GM21723 (cell line): Measurements from ENCODE around the gene SAMD9.
"Not testable (repeated sequence)": the region's sequence is repeated elsewhere in the genome, so short reads cannot be mapped to it uniquely, and the experiment has no call there.

ENCODE experiments used
- ATAC-seq: cut with Tn5 transposase; IDR thresholded peaks from one replicate; pipeline ENCODE4 v1.9.1; 2021; ENCODE audit warnings: mild to moderate bottlenecking, moderate library complexity; ENCODE audit not compliant: unreplicated experiment

SAMD9 gene

GRCh38 chr7:93120592-93121549 is 3.1 kb upstream of the SAMD9 start:
- ATAC-seq = no peak

DNA sequence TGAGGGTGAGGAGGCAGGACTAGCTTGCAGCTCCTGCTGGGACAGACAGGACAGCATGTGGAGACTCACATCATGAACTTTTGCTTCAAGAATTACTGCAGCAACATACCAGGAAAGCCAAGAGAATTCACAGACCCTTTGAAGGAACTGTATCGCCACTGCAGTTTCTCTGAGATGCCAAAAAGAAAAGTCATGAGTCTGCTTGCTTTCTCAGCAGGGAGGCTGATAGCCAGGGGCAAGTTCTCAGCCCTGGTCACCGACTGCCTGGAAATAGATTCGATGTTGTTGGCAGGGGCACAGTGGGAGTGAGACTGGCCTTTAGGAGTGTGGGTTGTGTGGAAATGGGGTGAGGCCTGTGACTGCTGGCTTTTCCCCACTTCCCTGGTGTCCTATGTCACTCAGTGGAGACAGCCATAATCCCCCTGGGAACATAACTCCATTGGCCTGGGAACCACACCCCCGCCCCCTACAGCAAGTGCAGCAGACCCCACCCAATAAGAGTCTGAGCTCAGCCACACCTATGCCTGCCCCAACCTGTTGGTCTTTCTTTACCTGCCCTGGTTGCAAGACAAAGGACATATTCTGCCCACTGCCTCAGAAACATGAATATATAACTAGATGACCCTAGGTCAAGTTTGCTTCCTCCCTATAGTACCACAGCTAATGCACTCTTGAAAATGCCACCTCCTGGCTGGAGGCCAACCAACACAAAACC is 1.6 kb upstream of the SAMD9 start:
- no peak for ATAC-seq

DNA sequence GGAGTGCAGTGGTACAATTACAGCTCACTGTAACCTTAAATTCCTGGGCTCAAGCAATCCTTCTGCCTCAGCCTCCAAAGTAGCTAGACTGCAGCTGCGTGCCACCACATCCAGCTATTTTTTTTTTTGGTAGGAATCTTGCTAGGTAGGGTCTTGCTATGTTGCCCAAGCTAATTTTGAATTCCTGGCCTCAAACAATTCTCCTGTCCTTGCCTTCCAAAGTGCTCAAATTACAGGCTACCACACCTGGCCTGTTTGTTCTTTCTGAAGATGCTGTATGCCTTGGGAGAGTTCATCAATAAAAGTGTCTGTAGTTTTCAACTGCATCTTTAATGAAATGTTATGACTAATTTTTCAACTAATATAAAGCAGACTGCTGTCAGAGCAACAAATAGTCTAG is 452 bp downstream of the SAMD9 start:
- peak; percentile 40 for ATAC-seq

GRCh38 chr7:93115796-93116195 is 2.0 kb downstream of the SAMD9 start:
- ATAC-seq = no peak

DNA sequence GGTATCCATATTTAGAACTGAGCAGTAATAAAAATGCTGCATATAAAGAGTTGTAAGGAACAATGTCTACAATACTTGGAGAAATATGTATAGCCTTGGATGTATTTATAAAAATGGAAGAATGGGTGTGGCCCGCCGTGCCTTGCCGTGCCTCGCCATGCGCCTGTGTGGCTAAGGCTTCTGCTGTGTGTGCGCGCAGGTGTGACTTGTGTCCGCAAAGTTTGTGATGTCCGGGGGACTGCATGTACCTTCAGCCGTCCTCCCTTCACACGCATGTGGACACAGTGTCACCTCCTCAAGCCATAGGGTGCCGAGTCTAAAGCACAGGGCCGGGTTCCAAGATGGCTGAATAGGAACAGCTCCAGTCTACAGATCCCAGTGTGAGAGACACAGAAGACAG is 9.8 kb downstream of the SAMD9 start:
- no peak for ATAC-seq

DNA sequence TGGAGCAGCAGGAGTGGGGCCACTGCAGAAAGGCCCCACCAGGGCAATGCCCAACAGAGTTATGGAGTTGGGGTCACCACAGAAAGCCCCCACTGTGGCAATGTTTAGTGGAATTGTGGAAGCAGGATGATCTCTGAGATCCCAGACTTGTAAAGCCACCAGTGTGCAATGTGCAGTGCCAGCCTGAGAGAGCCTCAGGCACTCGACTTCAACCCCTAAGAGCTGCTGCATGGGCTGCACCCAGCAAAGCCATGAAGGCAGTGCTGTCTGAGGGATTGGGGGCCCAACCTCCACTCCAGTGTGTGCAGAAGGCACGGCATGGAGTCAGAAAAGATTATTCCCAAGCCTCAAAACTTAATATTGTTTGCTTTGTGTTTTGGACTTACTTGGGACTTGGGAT is 20.4 kb downstream of the SAMD9 start:
- ATAC-seq = no peak

DNA sequence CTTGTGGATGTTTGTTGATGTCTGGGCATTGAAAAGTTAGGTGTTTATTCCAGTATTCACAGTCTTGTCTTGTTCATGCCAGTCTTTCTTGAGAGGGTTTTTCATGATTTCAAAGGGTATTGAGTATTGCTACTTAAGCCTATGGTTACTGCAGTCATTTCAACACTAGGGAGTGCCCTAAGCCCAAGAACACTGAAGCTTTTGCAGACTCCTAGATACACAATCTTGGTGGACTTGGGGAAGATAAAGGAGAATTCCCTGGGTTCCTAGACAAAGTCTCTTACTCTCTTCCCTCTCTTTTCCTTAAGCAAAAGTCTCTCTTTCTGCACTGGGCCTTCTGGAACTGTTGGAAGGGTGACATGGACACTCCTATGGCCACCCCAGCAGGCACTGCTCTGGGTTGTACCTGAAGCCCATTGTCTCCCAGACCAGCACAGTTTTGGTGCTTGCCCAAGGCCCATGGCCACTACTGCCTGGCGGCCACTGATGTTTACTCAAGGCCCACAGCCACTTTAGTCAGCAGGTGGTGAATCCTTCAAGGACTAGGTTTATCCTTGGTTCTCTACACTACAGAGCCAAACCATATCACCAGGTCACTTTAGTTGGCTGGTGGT is 24.9 kb downstream of the SAMD9 start:
- peak; percentile 84 for ATAC-seq

DNA sequence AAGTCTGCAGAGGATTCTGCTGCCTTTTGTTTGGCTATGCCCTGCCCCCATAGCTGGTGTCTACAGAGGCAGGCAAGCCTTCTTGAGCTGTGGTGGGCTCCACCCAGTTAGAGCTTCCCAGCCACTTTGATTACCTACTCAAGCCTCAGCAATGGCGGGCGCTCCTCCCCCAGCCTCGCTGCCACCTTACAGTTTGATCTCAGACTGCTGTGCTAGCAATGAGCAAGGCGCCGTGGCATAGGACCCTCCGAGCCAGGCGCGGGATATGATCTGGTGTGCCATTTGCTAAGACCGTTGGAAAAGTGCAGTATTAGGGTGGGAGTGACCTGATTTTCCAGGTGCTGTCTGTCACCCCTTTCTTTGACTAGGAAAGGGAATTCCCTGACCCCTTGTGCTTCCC is 44.4 kb downstream of the SAMD9 start:
- ATAC-seq = not testable (repeated sequence)

GRCh38 chr7:93062599-93062998 is 55.2 kb downstream of the SAMD9 start:
- no peak for ATAC-seq

DNA sequence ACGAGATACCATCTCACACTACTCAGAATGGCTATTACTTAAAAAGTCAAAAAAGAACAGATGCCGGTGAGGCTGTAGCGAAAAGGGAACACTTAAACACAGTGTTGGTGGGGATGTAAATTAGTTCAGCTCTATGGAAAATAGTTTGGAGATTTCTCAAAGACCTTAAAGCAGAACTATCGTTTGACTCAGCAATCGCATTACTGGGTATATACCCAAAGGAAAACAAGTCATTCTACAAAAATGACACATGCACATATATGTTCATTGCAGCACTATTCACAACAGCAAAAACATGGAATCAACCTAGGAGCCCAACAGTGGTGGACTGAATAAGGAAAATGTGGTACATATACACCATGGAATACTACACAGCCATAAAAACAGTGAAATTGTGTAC is 56.9 kb downstream of the SAMD9 start:
- no peak for ATAC-seq

GRCh38 chr7:93060025-93060424 is 57.8 kb downstream of the SAMD9 start:
- ATAC-seq = no peak

DNA sequence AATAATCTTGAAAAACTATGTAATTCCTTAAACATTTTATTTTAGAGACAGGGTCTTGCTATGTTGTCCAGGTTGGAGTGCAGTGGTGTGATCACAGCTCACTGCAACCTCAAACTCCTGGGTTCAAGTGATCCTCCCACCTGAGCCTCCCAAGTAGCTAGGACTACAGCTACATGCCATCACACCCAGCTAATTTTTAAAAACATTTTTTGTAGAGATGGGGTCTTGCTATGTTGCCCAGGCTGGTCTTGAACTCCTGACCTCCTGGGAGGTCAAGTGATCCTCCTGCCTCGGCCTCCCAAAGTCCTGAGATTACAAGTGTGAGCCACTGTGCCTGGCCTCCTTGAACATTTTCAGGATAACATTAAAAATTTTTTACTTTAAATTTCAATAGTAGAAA is 61.2 kb downstream of the SAMD9 start:
- not testable (repeated sequence) for ATAC-seq

DNA sequence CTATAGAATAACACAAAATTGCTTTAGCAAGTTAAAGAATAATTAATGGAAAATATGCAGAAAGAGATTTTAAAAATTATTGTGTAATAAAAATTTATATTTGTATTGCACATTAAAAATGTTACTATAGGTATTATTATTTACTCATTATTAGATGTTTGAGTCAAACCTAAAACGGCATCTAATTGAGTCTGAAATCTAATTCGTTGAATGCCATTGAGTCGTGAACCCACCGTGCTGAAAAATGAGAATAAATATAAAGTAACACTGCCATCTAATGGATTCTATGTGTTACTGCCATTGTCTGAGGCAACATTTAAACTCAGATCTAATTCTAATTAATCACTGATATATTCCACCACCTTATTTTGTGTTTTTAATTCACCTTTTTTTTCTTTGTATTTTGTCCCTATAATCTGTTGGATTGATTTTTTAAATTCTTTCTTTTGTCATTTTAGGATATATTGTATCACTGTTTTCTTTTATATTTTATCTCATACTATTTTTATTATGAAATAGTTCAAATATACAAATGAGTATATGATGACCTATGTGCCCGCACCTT is 62.2 kb downstream of the SAMD9 start:
- ATAC-seq = peak; percentile 72

DNA sequence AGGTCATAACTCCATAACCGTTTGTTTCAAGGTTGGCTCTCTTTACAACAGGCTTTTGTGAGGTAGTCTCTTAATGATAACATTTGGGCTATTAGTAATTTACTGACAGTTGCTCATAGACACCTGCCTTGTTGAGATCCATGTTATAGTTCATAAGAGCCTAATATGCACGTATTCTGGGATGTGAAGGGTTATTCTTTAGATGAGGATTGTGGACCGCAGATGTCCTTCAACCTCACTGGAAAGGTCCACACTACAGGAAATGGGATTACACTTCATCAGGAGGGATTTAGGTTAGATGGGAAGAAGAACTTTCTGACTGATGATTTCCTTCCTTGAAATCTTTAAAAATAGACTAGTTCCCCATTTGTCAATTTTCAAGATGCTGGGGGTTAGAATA is 62.8 kb downstream of the SAMD9 start:
- no peak for ATAC-seq

GRCh38 chr7:93053949-93054943 is 63.5 kb downstream of the SAMD9 start:
- ATAC-seq = no peak

GRCh38 chr7:93053209-93053948 is 64.4 kb downstream of the SAMD9 start:
- no peak for ATAC-seq

DNA sequence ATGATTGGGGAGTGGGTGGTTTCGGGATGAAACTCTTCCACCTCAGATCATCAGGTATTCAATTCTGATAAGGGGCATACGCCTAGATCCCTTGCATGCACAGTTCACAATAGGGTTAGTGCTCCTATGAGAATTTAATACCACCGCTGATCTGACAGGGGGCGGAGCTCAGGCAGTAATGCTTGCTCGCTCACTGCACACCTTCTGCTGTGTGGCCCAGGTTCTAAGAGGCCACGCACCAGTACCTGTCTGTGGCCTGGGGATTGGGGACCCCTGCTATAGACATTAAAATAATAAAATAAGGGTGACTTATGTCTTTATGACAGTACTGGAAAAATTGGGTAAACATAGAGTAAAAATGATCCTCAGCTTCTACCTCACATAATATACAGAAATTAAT is 66.1 kb downstream of the SAMD9 start:
- ATAC-seq = no peak
